Astrocyte (in vitro differentiated cells and primary cell): Measurements from ENCODE around the gene PRR36. TPM values are rescaled to one million over a fixed set of nuclear protein-coding genes. Genes with fewer than 3 reads are reported as not detected.
A peak's percentile ranks its signal among the peaks of the same experiment; 100 is the strongest.

Source experiments
- DNase-seq: peaks from one replicate; pipeline ENCODE4 v3.0.0-alpha.2; 2010; ENCODE audit warnings: low read depth
- FAIRE-seq: peaks from 2 replicates; lab custom pipeline; 2011; peaks lifted over from hg19 to GRCh38; lab: Jason Lieb, UNC
- H2AFZ ChIP-seq: 2 replicates; pipeline ENCODE4 v1.6.0; 2012; ENCODE audit warnings: low read depth, low read length, inconsistent platforms
- H3K27ac ChIP-seq: 2 replicates; pipeline ENCODE4 v1.5.1; 2011; ENCODE audit warnings: low read depth, low read length, inconsistent platforms
- H3K27me3 ChIP-seq: 2 replicates; pipeline ENCODE4 v1.6.0; 2011; ENCODE audit warnings: low read length, inconsistent platforms; ENCODE audit not compliant: insufficient read depth
- H3K36me3 ChIP-seq: 2 replicates; pipeline ENCODE4 v1.5.1; 2011; ENCODE audit warnings: low read length, inconsistent platforms; ENCODE audit not compliant: insufficient read depth
- H3K4me1 ChIP-seq: 2 replicates; pipeline ENCODE4 v1.5.1; 2011; ENCODE audit warnings: low read length, inconsistent platforms; ENCODE audit not compliant: insufficient read depth
- H3K4me2 ChIP-seq: 2 replicates; pipeline ENCODE4 v1.6.0; 2012; ENCODE audit warnings: low read length, inconsistent platforms
- H3K4me3 ChIP-seq: 2 replicates; pipeline ENCODE4 v1.5.1; 2011; ENCODE audit warnings: low read depth, mild to moderate bottlenecking, low read length, inconsistent platforms; ENCODE audit not compliant: insufficient read depth
- H3K79me2 ChIP-seq: 2 replicates; pipeline ENCODE4 v1.6.0; 2012; ENCODE audit warnings: mild to moderate bottlenecking, low read length, inconsistent platforms; ENCODE audit not compliant: insufficient read depth
- H3K9ac ChIP-seq: 2 replicates; pipeline ENCODE4 v1.6.0; 2012; ENCODE audit warnings: mild to moderate bottlenecking, low read length, inconsistent platforms
- H3K9me3 ChIP-seq: 2 replicates; pipeline ENCODE4 v1.5.1; 2012; ENCODE audit warnings: low read depth, mild to moderate bottlenecking, low read length, inconsistent platforms; ENCODE audit not compliant: insufficient read depth
- H4K20me1 ChIP-seq: 2 replicates; pipeline ENCODE4 v1.6.0; 2012; ENCODE audit warnings: low read length, inconsistent platforms; ENCODE audit not compliant: insufficient read depth
- H3K27ac Mint-ChIP-seq: one replicate; pipeline ENCODE4 v1.8.0; 2021; ENCODE audit warnings: mild to moderate bottlenecking, mixed read lengths; ENCODE audit not compliant: unreplicated experiment
- H3K27me3 Mint-ChIP-seq: one replicate; pipeline ENCODE4 v1.8.0; 2021; ENCODE audit warnings: low read depth, mixed read lengths; ENCODE audit not compliant: unreplicated experiment
- H3K36me3 Mint-ChIP-seq: one replicate; pipeline ENCODE4 v1.8.0; 2021; ENCODE audit warnings: low read depth, mixed read lengths; ENCODE audit not compliant: unreplicated experiment
- H3K4me1 Mint-ChIP-seq: one replicate; pipeline ENCODE4 v1.8.0; 2021; ENCODE audit warnings: low read depth, mixed read lengths; ENCODE audit not compliant: unreplicated experiment
- H3K4me3 Mint-ChIP-seq: one replicate; pipeline ENCODE4 v1.8.0; 2021; ENCODE audit warnings: mild to moderate bottlenecking, moderate library complexity, mixed read lengths; ENCODE audit not compliant: unreplicated experiment
- H3K9me3 Mint-ChIP-seq: one replicate; pipeline ENCODE4 v1.8.0; 2021; ENCODE audit warnings: mild to moderate bottlenecking, mixed read lengths; ENCODE audit not compliant: unreplicated experiment
- CTCF ChIP-seq: IDR thresholded peaks from 2 replicates; pipeline ENCODE4 v1.5.1; 2011; ENCODE audit warnings: low read depth, mild to moderate bottlenecking, inconsistent platforms, low read length, moderate library complexity; ENCODE audit not compliant: insufficient read depth
- EZH2 ChIP-seq: IDR thresholded peaks from 2 replicates; pipeline ENCODE4 v1.6.1; 2012; ENCODE audit warnings: mild to moderate bottlenecking, low read length, inconsistent platforms; ENCODE audit not compliant: insufficient read depth
- total RNA-seq: library from RNA; stranded (reverse); gene quantifications from 2 replicates; pipeline ENCODE4 v1.2.1, GENCODE V29; 2021

Gene PRR36
- total RNA-seq, 1 donor from 2014 or later: 1.3 TPM

- Histone ChIP-seq H3K9me3 (no peaks in the 10 kb centered on the region), H3K4me3 (no peak overlapping the region), H4K20me1 (peaks cover 44% of the 10 kb centered on the region), H3K36me3 (no peaks in the 10 kb centered on the region), H2AFZ (no peak overlapping the region), H3K4me1 (peaks cover 3% of the 10 kb centered on the region), H3K27ac (no peak overlapping the region), H3K27me3 (no peaks in the 10 kb centered on the region), H3K9ac (no peak overlapping the region), H3K79me2 (peaks cover 9% of the 10 kb centered on the region), H3K4me2 (no peak overlapping the region)
- Mint-ChIP-seq H3K36me3 (peaks cover 4% of the 10 kb centered on the region), H3K27me3 (no peaks in the 10 kb centered on the region), H3K4me1 (peaks cover 2% of the 10 kb centered on the region), H3K9me3 (no peaks in the 10 kb centered on the region), H3K27ac (no peak overlapping the region), H3K4me3 (no peak overlapping the region)
- no peak for DNase-seq
- FAIRE-seq: peak; percentile 58
- TF ChIP-seq CTCF (no peak), EZH2 (no peak)
Observed at GRCh38 chr19:7842661-7843294, 31.4 kb downstream of the PRR36 start.

- Histone ChIP-seq H3K4me3 (no peak overlapping the region), H3K27me3 (no peaks in the 10 kb centered on the region), H3K4me1 (peaks cover 8% of the 10 kb centered on the region), H3K9ac (no peak overlapping the region), H4K20me1 (peaks cover 44% of the 10 kb centered on the region), H3K36me3 (no peaks in the 10 kb centered on the region), H3K9me3 (no peaks in the 10 kb centered on the region), H2AFZ (no peak overlapping the region), H3K79me2 (peaks cover 9% of the 10 kb centered on the region), H3K4me2 (no peak overlapping the region), H3K27ac (no peak overlapping the region)
- no peak for DNase-seq
- no peaks in the 10 kb centered on the region for H3K9me3 Mint-ChIP-seq
- no peak for FAIRE-seq
- H3K4me1 Mint-ChIP-seq: peaks cover 2% of the 10 kb centered on the region
- peaks cover 4% of the 10 kb centered on the region for H3K36me3 Mint-ChIP-seq
- no peak overlapping the region for H3K4me3 Mint-ChIP-seq
- H3K27me3 Mint-ChIP-seq: no peaks in the 10 kb centered on the region
- H3K27ac Mint-ChIP-seq: no peak overlapping the region
- no peak for TF ChIP-seq EZH2
- no peak for TF ChIP-seq CTCF
Observed at GRCh38 chr19:7841751-7842660, 32.2 kb downstream of the PRR36 start.
